ENCODE results near the gene NASP. TPM values are rescaled to one million over a fixed set of nuclear protein-coding genes. Genes with fewer than 3 reads are reported as not detected.

Gene NASP
- total and polyA plus RNA-seq, 5 experiments from 2014 or later: 72.5 to 89.3 (median 73.2) TPM

DNA sequence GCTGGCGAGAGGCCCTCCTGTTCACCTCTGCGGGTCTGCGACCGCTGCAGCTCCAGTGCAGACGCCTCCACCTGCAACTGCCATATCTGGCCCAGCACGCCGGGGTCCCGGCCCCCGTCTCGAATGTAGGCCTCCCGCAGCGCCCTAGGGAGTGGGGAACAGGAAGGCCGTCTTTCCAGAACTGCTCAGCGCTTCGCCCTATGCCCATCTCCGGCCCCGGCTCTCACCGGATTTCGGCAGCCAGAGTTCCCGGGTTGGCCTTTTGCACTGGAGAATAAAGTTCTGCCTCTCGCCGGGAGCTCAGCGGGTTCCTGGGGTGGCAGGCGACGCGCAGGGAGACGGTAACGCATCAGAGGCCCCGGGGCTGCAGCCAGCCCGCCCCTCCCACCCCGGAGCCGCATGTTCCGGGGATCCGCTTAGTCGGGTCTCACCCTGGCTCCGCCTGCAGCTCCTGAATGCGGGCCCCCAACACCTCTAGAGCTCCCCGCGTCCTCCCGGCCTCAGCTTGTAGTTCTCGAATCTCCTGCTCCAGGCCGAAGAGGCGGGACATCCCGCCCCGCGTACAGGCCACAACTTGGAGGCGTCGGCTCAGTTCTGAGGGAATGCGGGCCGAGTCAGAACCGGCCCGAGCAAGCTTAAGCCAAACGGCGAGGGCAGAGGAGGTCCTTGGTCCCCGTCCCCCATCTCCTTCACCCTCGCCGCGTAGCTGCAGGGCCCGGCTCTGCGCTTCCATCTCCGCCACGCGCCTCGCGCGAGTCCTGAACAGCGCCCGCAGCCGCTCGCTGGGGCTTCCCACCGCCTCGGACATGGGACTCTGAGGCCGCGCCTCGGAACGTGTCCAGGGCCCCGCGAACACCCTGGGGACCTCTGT, 38.9 kb downstream of the NASP start:
- no peaks in the 10 kb centered on the region for H3K27me3 Mint-ChIP-seq
- H3K27ac Mint-ChIP-seq: peak overlapping the region in 2 of 10 donors; percentile 24 to 64
- H3K4me3 Mint-ChIP-seq: no peak overlapping the region
- DNase-seq (no peak), ATAC-seq (no peak)
- peaks cover 5 to 15% (median 10%) of the 10 kb centered on the region in 4 donors for H3K4me1 Mint-ChIP-seq
- POLR2A ChIA-PET: no interaction called here
- peaks cover 0 to 51% (median 9%) of the 10 kb centered on the region in 3 donors for H3K36me3 Mint-ChIP-seq
- H3K9me3 Mint-ChIP-seq: no peaks in the 10 kb centered on the region

DNA sequence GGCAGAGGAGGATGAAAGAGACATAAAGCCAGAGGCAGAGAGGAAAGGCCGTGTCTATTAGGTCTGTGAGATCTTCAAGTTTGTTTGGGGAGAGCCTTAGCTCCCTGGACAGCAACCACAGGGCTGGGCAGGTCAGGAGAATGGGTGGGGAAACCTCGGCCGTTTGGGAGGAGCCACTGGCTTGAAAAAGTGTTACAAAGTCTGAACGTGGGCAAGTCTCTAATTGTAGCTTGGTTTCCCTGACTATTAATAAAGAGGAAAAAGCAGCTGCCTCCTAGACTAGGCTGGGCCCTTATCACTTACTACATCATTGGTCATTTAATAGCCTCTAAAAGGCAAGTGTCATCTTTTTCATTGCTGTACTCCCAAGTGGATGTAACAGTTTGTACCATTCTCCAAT, 40.1 kb downstream of the NASP start, which contains the start of gene CCDC17:
Gene CCDC17, minus strand, starts transcription at position 83 of the 400 bp plus-strand sequence. CDS start 145 bp downstream, outside the sequence.
- H3K9me3 Mint-ChIP-seq: no peaks in the 10 kb centered on the region
- peaks cover 0 to 49% (median 12%) of the 10 kb centered on the region in 3 donors for H3K36me3 Mint-ChIP-seq
- peak within 1 kb of the TSS in 6 of 10 donors; percentile 43 to 85 (median 72) for H3K27ac Mint-ChIP-seq
- POLR2A ChIA-PET: no interaction called here
- ATAC-seq (no peak), DNase-seq (no peak)
- peaks cover 3 to 11% (median 10%) of the 10 kb centered on the region in 4 donors for H3K4me1 Mint-ChIP-seq
- H3K27me3 Mint-ChIP-seq: no peaks in the 10 kb centered on the region
- no peak within 1 kb of the TSS for H3K4me3 Mint-ChIP-seq

DNA sequence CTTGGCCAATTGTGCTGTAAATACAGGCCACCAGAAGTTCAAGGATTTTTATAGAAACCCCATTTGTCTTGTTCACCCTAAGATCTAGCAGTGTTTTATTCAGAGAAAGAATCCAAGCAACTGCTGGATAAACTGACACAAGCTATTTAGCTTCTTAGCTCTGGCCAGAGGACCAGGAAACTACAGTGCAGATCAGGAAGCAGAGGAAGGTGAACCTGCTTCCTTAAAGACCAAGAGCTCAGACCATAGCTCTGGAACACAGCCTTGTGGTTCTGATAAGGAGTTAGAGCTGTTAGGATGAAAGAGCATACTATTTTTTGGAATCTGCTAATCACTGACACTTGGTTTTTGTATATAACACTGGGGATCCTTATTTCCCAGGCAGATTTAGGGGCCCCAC, 45.2 kb downstream of the NASP start:
- Mint-ChIP-seq H3K4me1 (no peaks in the 10 kb centered on the region), H3K27me3 (no peaks in the 10 kb centered on the region), H3K36me3 (peaks cover 0 to 57% (median 25%) of the 10 kb centered on the region in 3 donors), H3K4me3 (no peak overlapping the region), H3K27ac (peak overlapping the region in 2 of 10 donors; percentile 28 to 29), H3K9me3 (no peaks in the 10 kb centered on the region)
- ATAC-seq: no peak
- no peak for DNase-seq
- POLR2A ChIA-PET: no interaction called here

DNA sequence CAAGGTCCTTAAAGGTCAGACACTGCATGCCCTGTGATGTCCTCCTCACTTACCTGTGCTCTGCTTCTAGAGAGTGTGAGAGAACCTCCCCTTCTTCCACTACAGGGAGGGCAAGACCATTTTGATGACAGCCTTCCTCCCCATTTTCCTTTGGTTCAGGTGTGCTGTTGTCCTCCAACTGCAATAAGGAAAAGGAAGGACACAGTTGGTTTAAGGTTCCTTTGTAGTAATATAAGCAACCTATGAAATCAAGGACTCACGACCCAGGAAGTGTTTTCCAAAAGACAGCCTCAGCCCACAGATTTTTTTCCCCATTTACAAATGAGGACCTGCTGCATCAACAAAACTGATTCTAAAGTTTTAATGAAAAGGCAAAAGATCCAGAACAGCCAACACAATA, 46.6 kb downstream of the NASP start:
- Mint-ChIP-seq H3K4me1 (no peaks in the 10 kb centered on the region), H3K27ac (peak overlapping the region in 5 of 10 donors; percentile 32 to 86 (median 68)), H3K4me3 (no peak overlapping the region), H3K27me3 (no peaks in the 10 kb centered on the region), H3K36me3 (peaks cover 0 to 51% (median 21%) of the 10 kb centered on the region in 3 donors), H3K9me3 (no peaks in the 10 kb centered on the region)
- no peak for DNase-seq
- no peak for ATAC-seq
- POLR2A ChIA-PET: no interaction called here

DNA sequence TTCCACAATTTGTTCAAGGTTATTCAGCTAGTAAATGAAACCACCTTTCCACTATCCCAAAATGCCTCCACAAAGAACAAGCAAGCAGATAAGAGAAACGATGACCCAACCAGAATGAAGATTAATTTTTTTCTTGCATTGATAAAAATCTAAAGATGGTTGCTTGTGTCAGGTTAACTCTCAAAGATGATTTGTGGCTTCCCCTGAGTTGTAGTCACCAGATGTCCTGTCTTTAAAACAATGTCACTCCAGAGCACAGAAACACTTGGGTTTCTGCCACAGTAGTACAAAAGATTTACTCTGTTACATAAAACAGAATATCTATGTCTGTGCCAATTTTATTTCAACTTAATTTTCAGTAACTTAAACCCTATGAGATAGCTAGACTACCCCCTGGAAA, 51.4 kb downstream of the NASP start:
- Mint-ChIP-seq H3K9me3 (no peaks in the 10 kb centered on the region), H3K4me1 (no peaks in the 10 kb centered on the region), H3K27me3 (no peaks in the 10 kb centered on the region), H3K36me3 (peaks cover 0 to 13% (median 12%) of the 10 kb centered on the region in 3 donors), H3K4me3 (no peak overlapping the region), H3K27ac (peak overlapping the region in 3 of 10 donors; percentile 5 to 37 (median 11))
- DNase-seq: no peak
- no peak for ATAC-seq
- POLR2A ChIA-PET: interaction anchor here (0.6 kb wide), 1 partner anchor 467 kb away, joined by 4 read pairs; no protein-coding TSS in a partner anchor

DNA sequence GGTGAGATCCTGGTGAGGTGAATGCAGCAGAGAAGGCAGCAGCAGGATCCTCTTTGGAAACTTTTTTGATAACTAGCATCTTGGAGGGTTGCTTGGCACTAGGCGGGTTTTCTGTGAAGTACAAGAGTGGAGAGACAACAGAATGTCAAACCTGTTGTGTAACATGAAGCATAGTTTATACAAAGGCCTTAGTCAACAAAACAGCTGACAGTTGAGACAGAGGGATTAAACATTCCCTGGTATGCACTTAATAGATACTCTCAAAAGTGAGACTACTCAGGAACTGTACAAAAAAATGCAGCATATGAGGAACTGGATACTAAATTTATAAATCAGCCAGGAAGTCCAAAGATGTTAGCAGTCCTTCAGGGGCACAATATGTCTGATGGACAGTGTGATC, 56.5 kb downstream of the NASP start:
- H3K9me3 Mint-ChIP-seq: no peaks in the 10 kb centered on the region
- POLR2A ChIA-PET: no interaction called here
- peaks cover 0 to 39% (median 4%) of the 10 kb centered on the region in 3 donors for H3K36me3 Mint-ChIP-seq
- no peak for ATAC-seq
- no peaks in the 10 kb centered on the region for H3K27me3 Mint-ChIP-seq
- no peak for DNase-seq
- peaks cover 1 to 12% (median 8%) of the 10 kb centered on the region in 4 donors for H3K4me1 Mint-ChIP-seq
- no peak overlapping the region for H3K4me3 Mint-ChIP-seq
- H3K27ac Mint-ChIP-seq: peak overlapping the region in 5 of 10 donors; percentile 11 to 74 (median 39)

DNA sequence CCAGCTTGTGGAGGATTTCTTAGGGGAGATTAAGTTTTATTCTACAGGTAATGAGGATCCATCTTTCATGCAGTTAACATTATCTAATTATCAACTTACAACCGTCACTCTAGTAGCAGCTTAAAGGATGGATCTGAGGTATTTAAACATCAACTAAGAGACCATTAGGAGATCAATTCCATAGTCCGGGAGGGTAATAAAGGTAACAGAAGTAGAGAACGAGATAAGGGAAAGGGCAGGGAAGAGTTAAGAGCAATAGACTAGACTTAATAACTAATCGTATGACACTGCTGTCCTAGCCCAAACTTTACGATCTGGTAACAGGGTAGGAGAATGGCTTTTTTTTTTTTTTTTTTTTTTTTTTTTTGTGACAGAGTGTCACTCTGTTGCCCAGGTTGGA, 59.5 kb downstream of the NASP start:
- Mint-ChIP-seq H3K27ac (peak overlapping the region in 5 of 10 donors; percentile 12 to 79 (median 28)), H3K4me3 (no peak overlapping the region), H3K27me3 (no peaks in the 10 kb centered on the region), H3K4me1 (peaks cover 3 to 20% (median 12%) of the 10 kb centered on the region in 4 donors), H3K36me3 (peaks cover 0 to 59% (median 4%) of the 10 kb centered on the region in 3 donors), H3K9me3 (no peaks in the 10 kb centered on the region)
- DNase-seq (no peak), ATAC-seq (no peak)
- POLR2A ChIA-PET: interaction anchor here (1.4 kb wide), 1 partner anchor 43 kb away, joined by 3 read pairs; the partner anchor contains the start of gene GPBP1L1

DNA sequence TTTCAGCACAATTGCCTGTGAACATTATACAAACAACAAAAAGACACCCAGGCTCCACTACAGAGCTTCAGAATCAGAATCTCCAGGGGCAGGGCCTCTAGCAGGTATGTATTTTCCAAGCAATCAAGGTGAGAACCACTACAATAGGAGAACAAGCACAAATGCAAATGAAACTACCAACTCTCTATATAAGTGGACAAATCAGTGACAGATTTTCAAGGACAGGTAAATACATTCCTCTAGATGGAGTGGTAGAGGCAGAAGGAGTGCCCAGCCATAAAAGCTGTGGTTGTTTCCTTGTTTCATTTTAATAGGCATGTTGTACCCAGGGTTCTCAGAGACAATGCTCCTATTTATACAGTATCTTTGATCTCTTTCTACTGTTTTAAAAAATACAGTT, 60.1 kb downstream of the NASP start:
- Mint-ChIP-seq H3K4me1 (peaks cover 3 to 22% (median 12%) of the 10 kb centered on the region in 4 donors), H3K27ac (peak overlapping the region in 5 of 10 donors; percentile 12 to 83 (median 24)), H3K9me3 (no peaks in the 10 kb centered on the region), H3K36me3 (peaks cover 0 to 64% (median 4%) of the 10 kb centered on the region in 3 donors), H3K4me3 (no peak overlapping the region), H3K27me3 (no peaks in the 10 kb centered on the region)
- DNase-seq (no peak), ATAC-seq (no peak)
- POLR2A ChIA-PET: interaction anchor here (1.4 kb wide), 1 partner anchor 42 kb away, joined by 3 read pairs; the partner anchor contains the start of gene GPBP1L1

DNA sequence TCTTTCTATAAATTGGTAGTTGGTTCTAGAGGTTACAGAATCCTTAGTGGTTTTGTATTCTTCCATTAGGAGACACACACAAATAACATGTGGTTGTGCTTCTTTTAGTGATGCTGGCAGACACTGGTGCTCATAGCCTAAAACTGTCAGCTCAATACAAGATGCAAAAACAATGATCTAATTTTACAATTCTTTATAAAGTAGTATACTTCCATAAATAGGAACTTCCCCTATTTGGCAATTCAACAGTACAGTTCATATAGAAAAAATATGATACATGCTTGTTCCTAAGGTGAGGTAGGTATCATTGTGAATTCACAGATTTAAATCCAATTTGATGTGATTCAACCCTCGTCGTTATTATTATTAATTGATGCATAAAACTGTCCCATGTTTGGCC, 60.8 kb downstream of the NASP start:
- POLR2A ChIA-PET: no interaction called here
- Mint-ChIP-seq H3K4me1 (peaks cover 3 to 22% (median 12%) of the 10 kb centered on the region in 4 donors), H3K4me3 (no peak overlapping the region), H3K27ac (peak overlapping the region in 5 of 10 donors; percentile 6 to 46 (median 15)), H3K27me3 (no peaks in the 10 kb centered on the region), H3K9me3 (no peaks in the 10 kb centered on the region), H3K36me3 (peaks cover 0 to 69% (median 4%) of the 10 kb centered on the region in 3 donors)
- no peak for DNase-seq
- no peak for ATAC-seq

DNA sequence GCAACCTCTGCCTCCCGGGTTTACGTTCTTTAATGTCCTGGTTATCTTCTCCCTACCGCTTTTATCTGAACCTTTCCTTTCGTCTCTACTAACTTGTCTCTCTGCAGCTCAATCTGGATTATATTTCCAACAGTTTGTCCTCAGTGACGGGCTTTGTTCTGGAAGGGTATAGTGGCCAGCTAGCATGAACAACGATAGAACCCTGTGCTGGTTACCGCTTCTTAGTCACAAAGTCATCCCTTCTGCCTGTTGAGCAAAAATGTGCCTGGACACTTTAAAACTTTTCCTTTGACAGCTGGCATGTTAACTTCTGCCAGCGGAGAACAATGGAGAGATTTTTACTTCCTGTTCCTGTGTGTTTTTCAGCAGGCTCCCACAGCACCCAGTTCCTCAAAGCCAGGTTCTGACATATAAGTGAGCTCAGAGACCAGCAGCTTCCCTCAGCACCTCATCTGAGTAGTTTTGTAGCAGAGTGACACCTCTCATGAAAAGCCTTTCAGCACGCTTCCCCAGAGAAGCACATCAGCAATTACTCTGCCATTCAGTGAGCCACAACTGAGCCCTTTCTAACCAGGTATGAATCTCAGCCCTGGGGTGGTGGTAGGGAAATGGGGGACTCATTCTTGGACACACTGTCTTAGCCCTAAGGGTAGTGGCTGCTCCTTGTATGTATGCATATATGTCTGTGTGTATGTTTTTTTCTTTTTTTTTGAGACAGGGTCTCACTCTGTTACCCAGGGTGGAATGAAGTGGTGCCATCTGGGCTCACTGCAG, 63.6 kb downstream of the NASP start:
- Mint-ChIP-seq H3K9me3 (no peaks in the 10 kb centered on the region), H3K4me3 (no peak overlapping the region), H3K4me1 (peaks cover 7 to 33% (median 14%) of the 10 kb centered on the region in 4 donors), H3K27me3 (no peaks in the 10 kb centered on the region), H3K27ac (peak overlapping the region in 5 of 10 donors; percentile 8 to 85 (median 40)), H3K36me3 (peaks cover 0 to 68% (median 0%) of the 10 kb centered on the region in 3 donors)
- POLR2A ChIA-PET: no interaction called here
- no peak for ATAC-seq
- no peak for DNase-seq

DNA sequence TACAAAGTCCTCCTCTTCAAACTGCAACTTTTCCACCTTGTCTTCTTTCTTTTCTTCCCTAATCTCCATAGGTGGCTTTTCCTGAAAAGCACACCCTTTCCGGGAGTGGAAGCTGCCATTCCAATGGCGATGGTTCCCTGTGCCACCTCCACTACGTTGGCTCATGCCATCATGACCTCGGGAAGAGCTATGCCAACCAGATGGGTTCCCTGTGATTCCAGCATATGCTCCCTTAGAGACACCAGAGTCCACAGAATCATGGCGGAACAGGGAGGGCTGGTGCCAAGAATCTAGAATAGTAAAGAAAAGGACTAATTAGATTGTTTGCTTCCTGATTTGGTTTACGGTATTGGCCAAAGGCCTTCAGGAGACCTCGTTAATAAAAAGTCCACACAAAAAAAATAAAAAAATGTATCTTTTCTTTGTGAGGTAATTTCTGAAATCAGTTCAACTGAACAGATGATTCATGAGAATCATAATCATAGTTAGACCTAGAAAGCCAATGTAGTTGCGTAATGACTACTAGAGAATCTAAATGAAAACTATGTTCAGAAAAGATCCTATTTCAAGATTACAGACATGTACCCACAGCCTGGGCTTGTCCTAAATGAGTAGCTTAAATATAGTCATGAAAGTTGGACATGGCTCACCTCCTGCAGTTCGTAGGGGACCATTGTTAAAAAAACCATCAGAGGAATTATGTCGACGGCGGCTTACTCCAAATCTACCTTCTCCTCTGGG, 70.9 kb downstream of the NASP start:
- DNase-seq (no peak), ATAC-seq (no peak)
- Mint-ChIP-seq H3K27me3 (no peaks in the 10 kb centered on the region), H3K36me3 (peaks cover 0 to 94% (median 10%) of the 10 kb centered on the region in 3 donors), H3K9me3 (no peaks in the 10 kb centered on the region), H3K4me1 (peaks cover 0 to 11% (median 8%) of the 10 kb centered on the region in 4 donors), H3K4me3 (no peak overlapping the region), H3K27ac (peak overlapping the region in 2 of 10 donors; percentile 11 to 33)
- POLR2A ChIA-PET: no interaction called here
